Measurements from ENCODE around the gene CGB5.
"Not testable (repeated sequence)": the region's sequence is repeated elsewhere in the genome, so short reads cannot be mapped to it uniquely, and the experiment has no call there.

The CGB5 gene

GRCh38 chr19:49073514-49074378 lies 30.1 kb downstream of the CGB5 start:
- in situ Hi-C loops (cut with HindIII; ENCODE audit: low pct_ligation_motif_present, low pct_unique_long_range_greater_than_20kb, low sequenced_read_pairs) = no loop called here
- peak; percentile 35 for DNase-seq

GRCh38 chr19:49074869-49075268 lies 31.2 kb downstream of the CGB5 start:
- in situ Hi-C loops (cut with HindIII; ENCODE audit: low pct_ligation_motif_present, low pct_unique_long_range_greater_than_20kb, low sequenced_read_pairs) = not testable (repeated sequence)
- DNase-seq = peak; percentile 66

GRCh38 chr19:49080392-49080791 lies 36.7 kb downstream of the CGB5 start:
- no peak for DNase-seq
- in situ Hi-C loops (cut with HindIII; ENCODE audit: low pct_ligation_motif_present, low pct_unique_long_range_greater_than_20kb, low sequenced_read_pairs) = no loop called here

- in situ Hi-C loops (cut with HindIII; ENCODE audit: low pct_ligation_motif_present, low pct_unique_long_range_greater_than_20kb, low sequenced_read_pairs) = no loop called here
- no peak for DNase-seq
These were observed 37.6 kb downstream of the CGB5 start for GRCh38 chr19:49081273-49081672.

GRCh38 chr19:49084206-49085019 lies 40.8 kb downstream of the CGB5 start:
- in situ Hi-C loops (cut with HindIII; ENCODE audit: low pct_ligation_motif_present, low pct_unique_long_range_greater_than_20kb, low sequenced_read_pairs) = no loop called here
- DNase-seq = no peak

GRCh38 chr19:49085020-49085867 lies 41.6 kb downstream of the CGB5 start, which contains the start of gene SNRNP70:
Gene SNRNP70 (plus strand): TSS chr19:49085451. CDS start chr19:49086415, 964 bp downstream.
- in situ Hi-C loops (cut with HindIII; ENCODE audit: low pct_ligation_motif_present, low pct_unique_long_range_greater_than_20kb, low sequenced_read_pairs) = no loop called here
- DNase-seq = peak; percentile 98

GRCh38 chr19:49085868-49086232 lies 42.2 kb downstream of the CGB5 start:
- in situ Hi-C loops (cut with HindIII; ENCODE audit: low pct_ligation_motif_present, low pct_unique_long_range_greater_than_20kb, low sequenced_read_pairs) = no loop called here
- DNase-seq = no peak

GRCh38 chr19:49086296-49086695 lies 42.6 kb downstream of the CGB5 start:
- in situ Hi-C loops (cut with HindIII; ENCODE audit: low pct_ligation_motif_present, low pct_unique_long_range_greater_than_20kb, low sequenced_read_pairs) = no loop called here
- no peak for DNase-seq

- in situ Hi-C loops (cut with HindIII; ENCODE audit: low pct_ligation_motif_present, low pct_unique_long_range_greater_than_20kb, low sequenced_read_pairs) = no loop called here
These were observed 47.9 kb downstream of the CGB5 start for GRCh38 chr19:49091391-49092038.

GRCh38 chr19:49092686-49093085 lies 49.0 kb downstream of the CGB5 start:
- in situ Hi-C loops (cut with HindIII; ENCODE audit: low pct_ligation_motif_present, low pct_unique_long_range_greater_than_20kb, low sequenced_read_pairs) = no loop called here
- DNase-seq = no peak

More at GRCh38 chr19:49091391-49092038, 47.9 kb downstream of the CGB5 start:
- no peak for DNase-seq

Measured in ACHN (cell line).